ENCODE measurements around the gene LY6G6D.

The LY6G6D gene

DNA sequence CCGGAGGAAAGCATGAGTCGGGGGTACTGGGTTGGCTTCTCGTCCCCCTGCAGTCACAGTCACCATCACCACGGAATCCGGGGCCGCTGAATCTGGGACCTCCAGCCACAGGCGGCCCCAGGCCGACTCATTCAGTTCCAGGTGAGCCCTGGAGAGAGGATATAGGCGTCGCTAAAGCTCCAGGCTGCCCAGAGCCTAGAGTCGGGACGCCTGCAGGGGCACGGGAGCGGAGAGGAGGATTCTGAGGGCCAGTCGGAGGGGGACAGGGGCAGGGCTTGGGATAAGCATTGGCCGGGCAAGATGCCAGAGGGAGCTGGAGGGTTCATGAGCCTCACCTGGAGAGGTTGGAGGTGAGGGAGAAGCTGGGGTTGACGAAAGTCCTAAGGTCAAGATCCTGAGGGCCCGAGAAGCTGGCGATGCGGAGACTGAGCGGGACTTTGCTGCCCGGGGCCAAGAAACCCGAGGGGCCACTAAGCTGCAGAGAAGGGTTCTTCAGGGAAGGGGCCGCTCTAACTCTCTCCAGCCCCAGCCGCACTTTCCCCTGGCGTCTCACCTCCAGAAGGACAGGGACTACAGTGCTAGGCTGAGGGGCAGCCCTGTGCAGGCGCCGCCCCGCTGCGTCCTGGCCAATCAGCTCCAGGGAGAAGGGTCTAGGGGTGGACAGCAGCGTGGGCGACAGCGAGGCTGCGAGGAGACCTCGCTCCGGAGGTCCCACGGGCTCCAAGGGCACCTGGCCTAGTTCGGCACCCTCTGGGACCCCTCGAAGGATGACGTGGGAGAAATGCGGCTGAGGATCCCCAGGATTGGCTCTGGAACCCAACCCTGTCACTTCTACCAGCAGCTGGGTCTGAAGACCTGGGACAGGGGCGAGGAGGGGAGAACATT is 51.0 kb downstream of the LY6G6D start:
- no peak for DNase-seq (ENCODE audit: low spot score)

DNA sequence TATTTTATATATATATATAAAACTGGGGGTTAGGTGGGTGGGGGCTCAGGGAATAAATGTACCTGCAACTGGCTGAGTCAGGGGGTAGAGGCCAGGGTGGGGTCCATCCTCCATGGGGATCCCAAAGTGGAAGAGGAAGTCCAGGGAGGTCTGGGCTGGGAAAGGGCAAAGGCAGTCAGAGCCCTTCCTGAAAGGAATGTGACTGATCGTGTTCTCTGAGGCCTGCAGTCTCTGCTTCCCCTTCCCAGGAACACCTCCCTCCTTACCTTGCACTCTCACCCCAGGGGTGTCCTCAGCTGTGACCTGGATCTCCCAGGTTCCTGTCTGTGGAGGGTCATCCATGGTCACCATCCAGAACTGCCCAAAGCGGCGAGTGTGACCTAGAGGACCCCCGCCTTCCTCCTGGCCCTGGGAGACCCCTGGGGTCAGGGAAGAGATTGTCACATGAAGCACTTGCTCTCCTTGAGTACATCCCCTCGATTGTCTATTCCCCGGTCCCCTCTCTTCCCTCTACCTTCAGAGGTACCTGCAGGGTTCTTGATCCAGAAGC is 52.0 kb downstream of the LY6G6D start:
- no peak for DNase-seq (ENCODE audit: low spot score)
